Sigmoid colon (tissue), 7 donors: ENCODE data around the gene RARS1. TPM values are rescaled to one million over a fixed set of nuclear protein-coding genes. Genes with fewer than 3 reads are reported as not detected.

Experiments
- DNase-seq: peaks from one replicate; pipeline ENCODE4 v3.0.0-alpha.2; 2019
- H3K27ac ChIP-seq, 4 donors: fragments of 200-600 bp; sonication (generic); one replicate each; pipeline ENCODE4 v1.5.1; 2016 to 2019; ENCODE audit warnings: mild to moderate bottlenecking in 1 of 4
- H3K27me3 ChIP-seq, 3 donors: fragments of 200-600 bp; sonication (generic); one replicate each; pipeline ENCODE4 v1.5.1; 2019; ENCODE audit warnings: mild to moderate bottlenecking in 1 of 3
- H3K36me3 ChIP-seq, 4 donors: fragments of 200-600 bp; sonication (generic); one replicate each; pipeline ENCODE4 v1.5.1; 2016 to 2019
- H3K4me1 ChIP-seq, 4 donors: fragments of 200-600 bp; sonication (generic); one replicate each; pipeline ENCODE4 v1.5.1; 2017 to 2019
- H3K4me3 ChIP-seq, 4 donors: fragments of 200-600 bp; sonication (generic); one replicate each; pipeline ENCODE4 v1.5.1; 2017 to 2019; ENCODE audit warnings: mild to moderate bottlenecking in 2 of 4, moderate library complexity in 1 of 4
- H3K9me3 ChIP-seq, 4 donors: fragments of 200-600 bp in 3 of 4; sonication (generic) in 3 of 4; one replicate each; pipeline versions ENCODE4 v1.5.1 to v1.6.1; 2013 to 2019
- CTCF ChIP-seq, 4 experiments: fragments of 450-650 bp in 3 of 4; fragments of 200-600 bp in 1 of 4; IDR thresholded peaks; one replicate each; pipeline ENCODE4 v1.5.1; 2016 to 2019; ENCODE audit warnings: antibody characterized with exemption in 4 of 4, mild to moderate bottlenecking in 3 of 4, moderate library complexity in 2 of 4
- EP300 ChIP-seq, 4 donors: sonication (generic); formaldehyde crosslinking; IDR thresholded peaks; one replicate each; pipeline ENCODE4 v1.6.1; 2017; ENCODE audit warnings: antibody characterized with exemption in 4 of 4
- POLR2A ChIP-seq, 2 donors: fragments of 450-650 bp; IDR thresholded peaks; one replicate each; pipeline ENCODE4 v1.6.1; 2016; ENCODE audit warnings: antibody characterized with exemption in 2 of 2, mild to moderate bottlenecking in 2 of 2, moderate library complexity in 2 of 2
- POLR2AphosphoS5 ChIP-seq, 4 donors: sonication (generic); formaldehyde crosslinking; IDR thresholded peaks; one replicate each; pipeline ENCODE4 v1.6.1; 2017; ENCODE audit warnings: antibody characterized with exemption in 4 of 4
- WGBS, 2 donors: extraction: QIAGEN DNeasy Blood & Tissue Kit; methylation state at CpG; one replicate each; pipeline ENCODE4 v1.1.7; 2013; 5-methylcytosine and 5-hydroxymethylcytosine counted together
- intact Hi-C: fragments of 100-400 bp; cut with DNase I; formaldehyde crosslinking; loops from one replicate; pipeline ENCODE4 v1.15.1; 2023
- polyA plus RNA-seq, 3 donors: library from polyadenylated mRNA; stranded (reverse); fragments of 200-250 nt; gene quantifications; one replicate each; pipeline ENCODE4 v1.2.3, GENCODE V29; 2013
- total RNA-seq, 4 donors: library from RNA; depleted of rRNA; stranded (reverse); fragments of >200 nt; gene quantifications; one replicate each; pipeline ENCODE4 v1.1.0, GENCODE V29; 2016
- donor health status: healthy with polysubstance abuse.
- donor health status: Bipolar disorder and iron deficiency.
- donor health status: healthy.

Gene RARS1
- total and polyA plus RNA-seq, 7 donors, result 21.0 to 91.1 (median 65.8) TPM

DNA sequence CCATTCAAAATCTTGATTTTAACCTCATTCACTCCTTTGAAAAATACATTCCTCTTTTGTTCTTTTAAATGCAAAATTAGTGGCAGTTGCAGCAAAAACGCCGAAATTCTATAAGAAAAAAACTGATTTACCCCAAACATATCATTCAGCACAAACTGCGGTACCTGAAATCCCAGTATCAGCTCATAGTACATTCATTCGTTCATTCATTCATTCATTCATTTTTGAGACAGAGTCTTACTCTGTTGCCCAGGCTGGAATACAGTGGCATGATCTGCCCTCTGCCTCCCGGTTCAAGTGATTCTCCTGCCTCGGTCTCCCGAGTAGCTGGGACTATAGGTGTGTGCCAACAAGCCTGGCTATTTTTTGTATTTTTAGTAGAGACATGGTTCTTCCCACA, 63.3 kb downstream of the RARS1 start:
- Histone ChIP-seq H3K4me1 (peaks cover 0 to 12% (median 7%) of the 10 kb centered on the region in 4 donors), H3K36me3 (peaks cover 0 to 3% (median 0%) of the 10 kb centered on the region in 4 donors), H3K4me3 (no peak overlapping the region), H3K9me3 (no peaks in the 10 kb centered on the region), H3K27me3 (no peaks in the 10 kb centered on the region), H3K27ac (no peak overlapping the region)
- WGBS, 2 donors, result 97 to 98% methylated on average over 7 of the region's 7 CpGs
- TF ChIP-seq POLR2AphosphoS5 (IDR thresholded peaks at IDR 0.05) (no peak), POLR2A (IDR thresholded peaks at IDR 0.05) (no peak), CTCF (IDR thresholded peaks at IDR 0.05) (no peak), EP300 (IDR thresholded peaks at IDR 0.05) (no peak)
- DNase-seq, result no peak
- intact Hi-C loops, result no loop called here

- Histone ChIP-seq H3K4me1 (peaks cover 0 to 12% (median 7%) of the 10 kb centered on the region in 4 donors), H3K4me3 (no peak overlapping the region), H3K27me3 (no peaks in the 10 kb centered on the region), H3K9me3 (no peaks in the 10 kb centered on the region), H3K36me3 (peaks cover 0 to 3% (median 0%) of the 10 kb centered on the region in 4 donors), H3K27ac (no peak overlapping the region)
- TF ChIP-seq POLR2AphosphoS5 (IDR thresholded peaks at IDR 0.05), result no peak
- TF ChIP-seq CTCF (IDR thresholded peaks at IDR 0.05), result no peak
- no peak for TF ChIP-seq POLR2A (IDR thresholded peaks at IDR 0.05)
- no peak for TF ChIP-seq EP300 (IDR thresholded peaks at IDR 0.05)
- DNase-seq, result no peak
- intact Hi-C loops, result no loop called here
Observed at GRCh38 chr5:168550656-168551055, 64.4 kb downstream of the RARS1 start.

DNA sequence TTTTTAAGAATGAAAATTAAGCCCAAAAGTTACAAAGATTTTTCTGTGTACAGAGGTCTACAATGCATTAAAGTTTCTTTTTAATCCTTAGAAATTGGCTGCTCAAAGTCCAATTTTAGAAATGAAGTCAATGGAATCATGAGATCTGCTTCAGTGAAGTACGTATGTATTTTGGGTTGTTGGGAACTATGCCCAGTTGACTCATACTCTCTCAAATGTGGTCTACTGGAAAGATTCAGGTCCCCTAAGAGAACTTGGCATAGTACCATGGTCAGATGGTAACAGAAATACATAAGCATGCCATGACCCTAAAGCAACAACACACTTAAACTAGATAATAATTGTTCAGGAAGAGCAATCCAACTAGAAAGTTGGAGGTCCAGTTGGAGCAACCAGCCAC, 65.9 kb downstream of the RARS1 start:
- TF ChIP-seq POLR2A (IDR thresholded peaks at IDR 0.05) (no peak), CTCF (IDR thresholded peaks at IDR 0.05) (no peak), POLR2AphosphoS5 (IDR thresholded peaks at IDR 0.05) (no peak), EP300 (IDR thresholded peaks at IDR 0.05) (no peak)
- no peaks in the 10 kb centered on the region for H3K27me3 ChIP-seq
- H3K9me3 ChIP-seq, result no peaks in the 10 kb centered on the region
- no peak overlapping the region for H3K4me3 ChIP-seq
- H3K4me1 ChIP-seq, result peaks cover 0 to 12% (median 7%) of the 10 kb centered on the region in 4 donors
- peaks cover 0 to 13% (median 5%) of the 10 kb centered on the region in 4 donors for H3K36me3 ChIP-seq
- 72 to 75% methylated on average over 1 of the region's 1 CpG for WGBS, 2 donors
- DNase-seq, result no peak
- peak overlapping the region in 1 of 4 donors; percentile 27 for H3K27ac ChIP-seq
- intact Hi-C loops, result no loop called here

DNA sequence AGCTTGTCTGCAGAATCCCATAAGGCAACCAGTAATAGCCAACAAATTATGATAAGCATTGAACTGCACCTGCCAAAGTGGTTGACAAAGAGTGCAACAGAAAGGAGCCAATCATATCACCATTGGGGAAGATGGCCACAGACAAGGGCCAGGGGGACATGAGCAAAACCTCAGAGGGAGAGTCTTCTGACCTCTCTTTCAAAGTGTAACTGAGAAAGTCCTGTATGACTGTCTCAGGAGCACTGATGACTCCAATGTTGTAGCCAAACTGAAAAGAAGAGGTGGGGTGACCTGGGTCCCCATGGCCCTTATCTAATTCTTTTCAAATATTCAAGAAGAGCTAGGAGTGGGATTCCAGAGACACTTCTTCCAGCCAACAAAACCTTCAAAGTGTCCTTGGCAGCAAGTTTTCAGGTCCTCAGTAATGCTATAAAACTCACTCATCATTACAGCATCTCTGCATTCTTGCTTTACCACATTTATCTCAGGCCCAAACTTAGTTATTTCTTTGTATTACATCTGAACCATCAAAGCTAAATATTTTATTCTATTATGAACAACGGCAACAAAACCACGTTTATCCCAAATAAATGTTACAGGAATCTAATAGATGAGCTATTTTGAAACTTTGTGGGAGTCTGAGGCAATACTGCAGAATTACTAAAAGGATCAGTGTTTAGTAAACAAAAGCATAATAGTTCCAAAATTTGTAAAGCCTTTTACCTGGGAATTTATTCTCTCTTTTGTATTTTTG, 67.3 kb downstream of the RARS1 start:
- peaks cover 0 to 12% (median 7%) of the 10 kb centered on the region in 4 donors for H3K4me1 ChIP-seq
- no peak for TF ChIP-seq POLR2A (IDR thresholded peaks at IDR 0.05)
- TF ChIP-seq EP300 (IDR thresholded peaks at IDR 0.05), result no peak
- TF ChIP-seq CTCF (IDR thresholded peaks at IDR 0.05), result no peak
- no peak for TF ChIP-seq POLR2AphosphoS5 (IDR thresholded peaks at IDR 0.05)
- no peak overlapping the region for H3K4me3 ChIP-seq
- no peak for DNase-seq
- H3K27ac ChIP-seq, result no peak overlapping the region
- no peaks in the 10 kb centered on the region for H3K27me3 ChIP-seq
- intact Hi-C loops, result no loop called here
- no peaks in the 10 kb centered on the region for H3K9me3 ChIP-seq
- 93 to 96% methylated on average over 2 of the region's 2 CpGs for WGBS, 2 donors
- H3K36me3 ChIP-seq, result peaks cover 0 to 27% (median 9%) of the 10 kb centered on the region in 4 donors
